DND-41 (cell line): ENCODE measurements around the gene JAZF1.

Source experiments
- ATAC-seq: fragments of 200-7000 bp; cut with Tn5 transposase; 3 replicates; pipeline ENCODE4 v1.9.1; 2021; ENCODE audit warnings: low read depth; ENCODE audit not compliant: insufficient read depth
- DNase-seq: peaks from one replicate; pipeline ENCODE4 v3.0.0-alpha.2; 2020
- H2AFZ ChIP-seq: 2 replicates; pipeline ENCODE4 v1.6.0; 2012; ENCODE audit warnings: low read depth, low read length
- H3K27ac ChIP-seq: 2 replicates; pipeline ENCODE4 v1.5.1; 2012; ENCODE audit warnings: low read length, inconsistent platforms
- H3K27me3 ChIP-seq: fragments of 200-600 bp; sonication (generic); 2 replicates; pipeline ENCODE4 v1.6.0; 2012; ENCODE audit warnings: low read length, mild to moderate bottlenecking, inconsistent platforms; ENCODE audit not compliant: insufficient read depth, poor library complexity
- H3K36me3 ChIP-seq: 2 replicates; pipeline ENCODE4 v1.5.1; 2012; ENCODE audit warnings: low read length, inconsistent platforms; ENCODE audit not compliant: insufficient read depth
- H3K4me1 ChIP-seq: 2 replicates; pipeline ENCODE4 v1.5.1; 2012; ENCODE audit warnings: mild to moderate bottlenecking, low read length; ENCODE audit not compliant: insufficient read depth
- H3K4me2 ChIP-seq: 2 replicates; pipeline ENCODE4 v1.6.0; 2012; ENCODE audit warnings: mild to moderate bottlenecking, moderate library complexity, low read length, inconsistent platforms; ENCODE audit not compliant: insufficient read depth
- H3K4me3 ChIP-seq, 2 experiments: fragments of 200-600 bp in 1 of 2; shearing (Covaris generic) in 1 of 2; 2 replicates each; pipeline ENCODE4 v1.5.1; 2012 to 2016; ENCODE audit warnings: inconsistent platforms in 2 of 2, low read length in 2 of 2, mild to moderate bottlenecking in 2 of 2, low read depth in 1 of 2, moderate library complexity in 1 of 2
- H3K79me2 ChIP-seq: 2 replicates; pipeline ENCODE4 v1.6.0; 2012; ENCODE audit warnings: low read length, inconsistent platforms; ENCODE audit not compliant: insufficient read depth
- H3K9ac ChIP-seq: 2 replicates; pipeline ENCODE4 v1.6.0; 2012; ENCODE audit warnings: low read depth, mild to moderate bottlenecking, inconsistent platforms, low read length, moderate library complexity
- H3K9me3 ChIP-seq: 2 replicates; pipeline ENCODE4 v1.5.1; 2012; ENCODE audit warnings: low read length, moderate library complexity, mild to moderate bottlenecking, inconsistent platforms; ENCODE audit not compliant: insufficient read depth, severe bottlenecking
- H4K20me1 ChIP-seq: 2 replicates; pipeline ENCODE4 v1.6.0; 2012; ENCODE audit warnings: low read length; ENCODE audit not compliant: insufficient read depth
- EZH2 ChIP-seq: IDR thresholded peaks from 3 replicates; pipeline ENCODE4 v1.6.1; 2012; ENCODE audit warnings: borderline replicate concordance, low read depth, mild to moderate bottlenecking, moderate library complexity, low read length, inconsistent platforms; ENCODE audit not compliant: severe bottlenecking
- TF ChIP-seq, protein P1 (sequence below): IDR thresholded peaks from 2 replicates; pipeline ENCODE4 v1.5.1; 2012; ENCODE audit warnings: borderline replicate concordance, low read length, moderate library complexity, mild to moderate bottlenecking; ENCODE audit not compliant: poor library complexity, severe bottlenecking; ENCODE audit errors: extremely low read depth

JAZF1 gene

DNA sequence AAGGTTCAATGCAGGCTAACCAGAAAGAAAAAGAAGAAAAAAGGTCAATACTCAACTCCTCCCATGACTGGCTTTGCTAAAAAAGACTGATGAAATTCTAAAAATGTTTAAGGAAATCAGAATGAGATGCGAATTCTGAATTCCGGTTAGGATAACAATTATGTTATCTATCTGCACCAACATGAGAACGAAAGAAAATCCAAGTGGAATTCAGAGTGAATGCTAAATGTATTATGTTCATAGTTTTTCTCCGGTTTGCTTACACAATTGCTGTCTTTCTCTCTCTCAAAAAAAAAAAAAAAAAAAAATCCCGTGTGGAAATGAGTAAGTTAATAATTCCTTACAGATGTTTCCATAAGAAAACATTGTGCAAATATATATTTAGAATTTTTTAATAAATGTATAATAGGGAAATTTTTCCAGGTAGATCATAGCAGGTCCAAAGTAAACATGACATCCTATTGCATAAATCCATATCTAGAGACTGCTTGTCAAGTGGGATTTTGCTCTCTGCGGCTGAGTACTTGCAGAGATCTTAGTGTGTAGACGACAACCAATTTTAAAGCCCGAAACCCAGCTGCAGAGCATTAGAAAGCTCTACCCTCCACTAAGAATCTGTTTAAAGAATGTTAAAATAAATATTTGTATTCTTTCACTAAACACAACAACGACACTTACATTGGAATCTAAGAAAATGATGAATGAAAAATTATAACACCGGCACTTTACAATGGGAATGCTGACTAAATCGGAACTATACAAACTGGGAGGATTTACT is 104.0 kb downstream of the JAZF1 start:
- ATAC-seq (no peak), DNase-seq (no peak)
- no peaks in the 10 kb centered on the region for H3K36me3 ChIP-seq
- H3K4me1 ChIP-seq: no peaks in the 10 kb centered on the region
- H3K9ac ChIP-seq: no peak overlapping the region
- no peak overlapping the region for H3K4me2 ChIP-seq
- no peaks in the 10 kb centered on the region for H3K9me3 ChIP-seq
- TF ChIP-seq, protein P1, sequence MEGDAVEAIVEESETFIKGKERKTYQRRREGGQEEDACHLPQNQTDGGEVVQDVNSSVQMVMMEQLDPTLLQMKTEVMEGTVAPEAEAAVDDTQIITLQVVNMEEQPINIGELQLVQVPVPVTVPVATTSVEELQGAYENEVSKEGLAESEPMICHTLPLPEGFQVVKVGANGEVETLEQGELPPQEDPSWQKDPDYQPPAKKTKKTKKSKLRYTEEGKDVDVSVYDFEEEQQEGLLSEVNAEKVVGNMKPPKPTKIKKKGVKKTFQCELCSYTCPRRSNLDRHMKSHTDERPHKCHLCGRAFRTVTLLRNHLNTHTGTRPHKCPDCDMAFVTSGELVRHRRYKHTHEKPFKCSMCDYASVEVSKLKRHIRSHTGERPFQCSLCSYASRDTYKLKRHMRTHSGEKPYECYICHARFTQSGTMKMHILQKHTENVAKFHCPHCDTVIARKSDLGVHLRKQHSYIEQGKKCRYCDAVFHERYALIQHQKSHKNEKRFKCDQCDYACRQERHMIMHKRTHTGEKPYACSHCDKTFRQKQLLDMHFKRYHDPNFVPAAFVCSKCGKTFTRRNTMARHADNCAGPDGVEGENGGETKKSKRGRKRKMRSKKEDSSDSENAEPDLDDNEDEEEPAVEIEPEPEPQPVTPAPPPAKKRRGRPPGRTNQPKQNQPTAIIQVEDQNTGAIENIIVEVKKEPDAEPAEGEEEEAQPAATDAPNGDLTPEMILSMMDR: no peak
- no peak for TF ChIP-seq EZH2
- H3K27ac ChIP-seq: no peak overlapping the region
- peaks cover 8% of the 10 kb centered on the region for H4K20me1 ChIP-seq
- no peak overlapping the region for H2AFZ ChIP-seq
- H3K4me3 ChIP-seq: no peak overlapping the region
- H3K27me3 ChIP-seq: no peaks in the 10 kb centered on the region
- no peaks in the 10 kb centered on the region for H3K79me2 ChIP-seq

DNA sequence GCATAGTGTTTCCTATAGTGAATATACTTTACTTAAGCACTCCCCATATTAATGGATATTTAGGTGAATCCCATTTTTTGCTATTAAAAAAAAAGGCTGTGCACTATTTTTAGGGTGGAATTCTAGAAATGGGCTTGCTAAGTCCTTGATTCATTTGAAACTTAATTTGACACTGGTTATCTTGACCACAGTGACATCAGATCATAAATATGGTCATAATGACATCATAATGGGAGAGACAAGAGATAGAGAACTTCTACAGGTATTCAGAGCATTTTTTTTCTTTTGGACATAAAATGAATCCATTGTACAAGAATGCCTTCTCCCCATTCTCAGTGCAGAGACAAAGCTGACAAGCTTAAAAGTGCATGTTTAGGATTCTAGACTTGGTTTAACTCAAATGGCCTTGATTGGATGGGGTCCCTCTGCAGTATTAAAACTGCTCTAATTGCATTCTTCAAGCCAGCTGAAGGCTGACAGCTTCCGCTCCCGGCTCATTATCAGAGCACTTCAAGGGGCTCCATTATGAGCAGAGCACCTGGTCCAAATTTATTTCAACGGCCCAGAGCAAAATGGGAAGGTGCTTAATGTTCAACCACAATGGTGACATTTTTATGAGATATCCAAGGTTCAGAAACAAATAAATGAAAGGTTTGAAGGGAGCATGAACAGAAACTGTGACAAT is 104.8 kb downstream of the JAZF1 start:
- H3K4me3 ChIP-seq: no peak overlapping the region
- TF ChIP-seq, protein P1: no peak
- no peak for TF ChIP-seq EZH2
- H3K27ac ChIP-seq: no peak overlapping the region
- H3K79me2 ChIP-seq: no peaks in the 10 kb centered on the region
- DNase-seq (no peak), ATAC-seq (no peak)
- H3K9ac ChIP-seq: no peak overlapping the region
- H3K27me3 ChIP-seq: no peaks in the 10 kb centered on the region
- H3K4me2 ChIP-seq: no peak overlapping the region
- no peak overlapping the region for H2AFZ ChIP-seq
- H3K9me3 ChIP-seq: no peaks in the 10 kb centered on the region
- H4K20me1 ChIP-seq: peaks cover 10% of the 10 kb centered on the region; the same call in 1 of the 2 replicates
- no peaks in the 10 kb centered on the region for H3K36me3 ChIP-seq
- no peaks in the 10 kb centered on the region for H3K4me1 ChIP-seq

DNA sequence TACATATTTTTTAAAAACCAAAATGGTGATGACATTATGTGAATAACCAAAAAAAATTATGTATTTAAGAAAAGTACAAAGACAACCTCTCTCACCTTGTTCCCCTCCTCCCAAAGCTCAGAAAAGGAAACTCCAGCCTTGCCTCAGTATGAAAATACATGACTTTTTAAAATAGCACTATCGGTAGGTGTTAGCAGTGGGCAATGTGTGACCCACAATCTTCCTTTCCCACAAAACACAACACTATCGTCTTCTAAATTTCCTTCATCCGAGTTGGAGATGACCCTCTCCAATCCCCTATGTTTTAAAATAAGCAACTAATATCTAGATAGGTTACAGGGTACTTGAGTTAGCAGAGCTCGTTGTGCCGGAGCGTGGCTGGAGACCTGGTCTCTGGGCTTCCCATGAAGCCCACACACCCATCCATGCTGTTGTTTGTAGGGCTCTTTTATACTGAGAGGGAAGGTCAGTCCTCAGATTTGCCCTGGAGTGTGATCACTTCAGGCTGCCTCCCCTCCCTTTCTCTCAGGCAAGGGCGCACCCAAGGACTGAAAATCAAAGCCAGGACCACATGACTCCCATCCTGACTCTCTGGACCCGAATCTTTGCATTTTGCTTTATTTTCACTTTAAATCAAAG is 107.6 kb downstream of the JAZF1 start:
- H2AFZ ChIP-seq: no peak overlapping the region
- no peak overlapping the region for H3K4me2 ChIP-seq
- H3K4me3 ChIP-seq: no peak overlapping the region
- ATAC-seq: no peak
- peaks cover 11% of the 10 kb centered on the region; the same call in 1 of the 2 replicates for H4K20me1 ChIP-seq
- DNase-seq: no peak
- no peak overlapping the region for H3K27ac ChIP-seq
- no peaks in the 10 kb centered on the region for H3K9me3 ChIP-seq
- H3K4me1 ChIP-seq: no peaks in the 10 kb centered on the region
- TF ChIP-seq, protein P1: no peak
- TF ChIP-seq EZH2: no peak
- no peaks in the 10 kb centered on the region for H3K36me3 ChIP-seq
- no peaks in the 10 kb centered on the region for H3K79me2 ChIP-seq
- H3K27me3 ChIP-seq: no peaks in the 10 kb centered on the region
- H3K9ac ChIP-seq: no peak overlapping the region
